Activated naive CD8-positive, alpha-beta T cell treated with anti-CD3 and anti-CD28 coated beads, Interleukin-2, amount 10 ng/mL, durations not matched to agents 7 days and 5 days (primary cell): ENCODE results near the gene TRPM7. TPM values are rescaled to one million over a fixed set of nuclear protein-coding genes. Genes with fewer than 3 reads are reported as not detected.

Experiments used
- ATAC-seq: fragments of 150-1000 bp; cut with Tn5 transposase; one replicate; pipeline ENCODE4 v1.10.0; 2021; ENCODE audit warnings: low read depth, moderate library complexity
- POLR2A ChIA-PET: fragments of 350-600 bp; sonication (Branson Sonifier 250); formaldehyde crosslinking; loops from one replicate; lab custom pipeline; 2021; ENCODE audit warnings: antibody characterized with exemption; lab: Charles Lee
- DNase-seq: peaks from one replicate; pipeline ENCODE4 v3.0.0; 2021
- H3K27ac Mint-ChIP-seq: one replicate; pipeline ENCODE4 v1.8.0; 2022; ENCODE audit warnings: mild to moderate bottlenecking, mixed read lengths
- H3K27me3 Mint-ChIP-seq: one replicate; pipeline ENCODE4 v1.8.0; 2022; ENCODE audit warnings: mild to moderate bottlenecking, moderate library complexity, mixed read lengths
- H3K36me3 Mint-ChIP-seq: one replicate; pipeline ENCODE4 v1.8.0; 2021; ENCODE audit warnings: mild to moderate bottlenecking, mixed read lengths
- H3K4me1 Mint-ChIP-seq: one replicate; pipeline ENCODE4 v1.8.0; 2021; ENCODE audit warnings: mixed read lengths
- H3K4me3 Mint-ChIP-seq: one replicate; pipeline ENCODE4 v1.8.0; 2022; ENCODE audit warnings: mild to moderate bottlenecking, moderate library complexity, mixed read lengths
- H3K9me3 Mint-ChIP-seq: one replicate; pipeline ENCODE4 v1.8.0; 2021; ENCODE audit warnings: mixed read lengths
- total RNA-seq, 2 experiments: library from RNA; stranded (reverse); gene quantifications; one replicate each; pipeline ENCODE4 v1.2.3, GENCODE V29; 2021

Gene TRPM7
- total RNA-seq, 2 experiments from 2014 or later: 47.0 to 51.5 TPM

DNA sequence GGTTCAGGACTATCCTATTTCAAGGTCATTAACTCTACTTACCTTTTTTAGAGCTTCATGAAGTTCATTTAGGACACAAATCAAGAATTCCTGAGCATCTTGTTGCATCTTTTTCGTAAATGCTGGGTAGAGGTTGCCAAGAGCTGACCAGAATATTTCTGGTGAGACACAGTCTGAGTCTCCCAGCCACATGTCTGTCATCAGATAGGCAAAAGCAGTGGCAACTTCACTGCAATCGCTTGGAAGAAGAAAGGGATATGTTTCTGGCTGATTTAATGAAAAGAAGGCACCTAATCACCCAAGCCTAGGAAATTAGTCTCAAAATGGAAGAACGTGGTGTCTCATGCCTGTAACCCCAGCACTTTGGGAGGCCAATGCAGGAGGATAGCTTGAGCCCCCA, 143.0 kb downstream of the TRPM7 start:
- no peaks in the 10 kb centered on the region for H3K36me3 Mint-ChIP-seq
- no peaks in the 10 kb centered on the region for H3K9me3 Mint-ChIP-seq
- no peak for ATAC-seq
- H3K27me3 Mint-ChIP-seq: peaks cover 6% of the 10 kb centered on the region
- POLR2A ChIA-PET: no interaction called here
- H3K4me1 Mint-ChIP-seq: no peaks in the 10 kb centered on the region
- DNase-seq: no peak
- no peak overlapping the region for H3K4me3 Mint-ChIP-seq
- H3K27ac Mint-ChIP-seq: no peak overlapping the region

DNA sequence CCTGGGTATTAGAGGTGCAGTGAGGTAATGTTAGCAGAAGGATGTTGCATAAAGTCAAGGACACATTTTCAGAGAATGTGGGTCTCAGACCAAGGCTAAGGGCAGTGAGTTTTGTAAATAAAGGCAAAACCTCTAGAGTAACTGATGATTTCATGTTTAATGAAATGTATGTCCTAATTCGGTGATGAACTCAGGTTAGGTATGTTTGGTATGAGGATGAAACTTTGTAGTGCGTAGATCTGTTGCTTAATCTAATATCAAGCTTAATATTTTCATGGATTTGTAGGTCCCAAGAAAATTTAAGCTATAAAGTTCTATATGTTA, 143.7 kb downstream of the TRPM7 start:
- Mint-ChIP-seq H3K9me3 (no peaks in the 10 kb centered on the region), H3K27me3 (peaks cover 3% of the 10 kb centered on the region), H3K4me3 (no peak overlapping the region), H3K27ac (no peak overlapping the region), H3K36me3 (no peaks in the 10 kb centered on the region), H3K4me1 (no peaks in the 10 kb centered on the region)
- POLR2A ChIA-PET: interaction anchor here (1.0 kb wide), 1 partner anchor 19 kb away, joined by 3 read pairs; no protein-coding TSS in a partner anchor
- ATAC-seq (no peak), DNase-seq (no peak)

DNA sequence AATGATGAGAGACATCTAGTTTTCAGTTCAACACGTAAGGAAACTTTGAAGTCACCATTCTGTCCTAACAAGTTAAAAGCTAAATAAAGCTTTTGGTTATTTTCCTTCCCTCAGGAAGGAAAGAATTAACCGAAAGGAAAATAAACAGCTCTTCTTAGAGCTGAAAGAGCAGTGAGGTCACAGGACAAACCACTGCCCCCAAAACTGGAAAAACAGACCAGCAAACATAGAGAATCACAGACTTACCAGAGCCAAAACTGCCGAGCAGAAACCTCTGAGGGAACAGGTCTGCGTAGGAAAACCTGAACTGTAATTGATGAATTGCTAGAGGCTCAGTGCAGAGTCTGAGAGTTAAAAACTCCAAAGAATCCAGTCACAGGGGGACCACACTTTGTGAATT, 154.8 kb downstream of the TRPM7 start:
- POLR2A ChIA-PET: interaction anchor here (0.6 kb wide), 1 partner anchor 214 kb away, joined by 5 read pairs; no protein-coding TSS in a partner anchor
- peaks cover 9% of the 10 kb centered on the region for H3K27me3 Mint-ChIP-seq
- peaks cover 3% of the 10 kb centered on the region for H3K9me3 Mint-ChIP-seq
- peaks cover 3% of the 10 kb centered on the region for H3K4me1 Mint-ChIP-seq
- DNase-seq: no peak
- H3K36me3 Mint-ChIP-seq: peaks cover 2% of the 10 kb centered on the region
- no peak for ATAC-seq
- no peak overlapping the region for H3K27ac Mint-ChIP-seq
- no peak overlapping the region for H3K4me3 Mint-ChIP-seq

GRCh38 chr15:50531163-50531562, 155.4 kb downstream of the TRPM7 start:
- H3K27me3 Mint-ChIP-seq: peaks cover 9% of the 10 kb centered on the region
- H3K27ac Mint-ChIP-seq: no peak overlapping the region
- no peak overlapping the region for H3K4me3 Mint-ChIP-seq
- peaks cover 3% of the 10 kb centered on the region for H3K4me1 Mint-ChIP-seq
- no peak for ATAC-seq
- H3K36me3 Mint-ChIP-seq: peaks cover 2% of the 10 kb centered on the region
- POLR2A ChIA-PET: interaction anchor here (0.6 kb wide), 1 partner anchor 214 kb away, joined by 5 read pairs; no protein-coding TSS in a partner anchor
- DNase-seq: no peak
- H3K9me3 Mint-ChIP-seq: peaks cover 3% of the 10 kb centered on the region

DNA sequence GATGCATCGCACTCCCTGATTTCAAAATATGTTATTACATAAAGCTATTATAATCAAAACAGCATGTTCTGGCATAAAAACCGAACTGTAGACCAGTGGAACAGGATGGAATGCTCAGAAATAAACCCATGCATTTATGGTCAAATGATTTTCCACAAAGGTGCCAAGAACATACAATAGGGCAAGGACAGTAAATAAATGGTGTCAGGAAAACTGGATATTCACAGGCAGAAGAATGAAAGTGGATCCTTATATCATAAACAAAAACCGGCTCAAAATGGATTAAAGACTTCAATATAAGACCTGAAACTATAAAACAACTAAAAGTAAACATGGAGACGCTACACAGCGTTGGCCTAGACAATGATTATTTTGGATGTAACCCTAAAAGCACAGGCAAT, 162.7 kb downstream of the TRPM7 start:
- peaks cover 3% of the 10 kb centered on the region for H3K27me3 Mint-ChIP-seq
- H3K36me3 Mint-ChIP-seq: no peaks in the 10 kb centered on the region
- no peak overlapping the region for H3K27ac Mint-ChIP-seq
- no peaks in the 10 kb centered on the region for H3K4me1 Mint-ChIP-seq
- H3K9me3 Mint-ChIP-seq: peaks cover 2% of the 10 kb centered on the region
- H3K4me3 Mint-ChIP-seq: no peak overlapping the region
- POLR2A ChIA-PET: no interaction called here
- DNase-seq (no peak), ATAC-seq (no peak)

GRCh38 chr15:50519740-50520425, 166.7 kb downstream of the TRPM7 start:
- ATAC-seq: no peak

GRCh38 chr15:50513001-50513400, 173.6 kb downstream of the TRPM7 start:
- no peak for DNase-seq
- Mint-ChIP-seq H3K9me3 (no peaks in the 10 kb centered on the region), H3K27me3 (no peaks in the 10 kb centered on the region), H3K36me3 (no peaks in the 10 kb centered on the region), H3K4me1 (no peaks in the 10 kb centered on the region), H3K27ac (no peak overlapping the region), H3K4me3 (no peak overlapping the region)
- POLR2A ChIA-PET: no interaction called here
- no peak for ATAC-seq

More at GRCh38 chr15:50519740-50520425, 166.7 kb downstream of the TRPM7 start:
- POLR2A ChIA-PET: no interaction called here
- Mint-ChIP-seq H3K36me3 (no peaks in the 10 kb centered on the region), H3K4me1 (no peaks in the 10 kb centered on the region), H3K9me3 (peaks cover 2% of the 10 kb centered on the region), H3K27ac (no peak overlapping the region), H3K4me3 (no peak overlapping the region), H3K27me3 (peaks cover 3% of the 10 kb centered on the region)
- no peak for DNase-seq

Other genes starting within 250 kb of the TRPM7 start
- gene USP50, start 140.1 kb downstream of the TRPM7 start, total RNA-seq: under 1 TPM in 1 of 2 experiments, not detected in 1; 0.54 TPM
- 10 to 100 TPM; 72.3 to 74.1 TPM for gene SPPL2A, start 78.9 kb upstream of the TRPM7 start, total RNA-seq
- 10 to 100 TPM; 16.5 to 18.8 TPM for gene AP4E1, start 221.9 kb upstream of the TRPM7 start, total RNA-seq